K562 (cell line): ENCODE results near the gene PDE8B. TPM values are rescaled to one million over a fixed set of nuclear protein-coding genes. Genes with fewer than 3 reads are reported as not detected.

Experiments
- ATAC-seq: fragments of 200-7000 bp; cut with Tn5 transposase; 3 replicates; pipeline ENCODE4 v1.9.1; 2020; ENCODE audit warnings: moderate library complexity
- BruUV-seq: library from RNA; stranded (reverse); fragments of 400-500 nt; replicated peaks from 2 replicates; lab custom pipeline; 2021; lab: Mats Ljungman, UMichigan
- CTCF ChIA-PET: fragments of 300-600 bp; formaldehyde crosslinking; extraction: SDS; loops from one replicate; lab custom pipeline; 2021; ENCODE audit warnings: low intra/inter-chr PET ratio; lab: Yijun Ruan, JAX
- POLR2A ChIA-PET: fragments of 300-600, 350-650 bp; sonication (Branson Sonifier 250); formaldehyde crosslinking; extraction: SDS; loops from one replicate; lab custom pipeline; 2021; ENCODE audit warnings: antibody characterized with exemption, inconsistent platforms; lab: Yijun Ruan, JAX
- DNase-seq, 4 experiments: peaks; one replicate each; pipeline versions ENCODE4 v3.0.0 to v3.0.0-alpha.2; 2011 to 2018; ENCODE audit warnings: low spot score in 3 of 4, mixed read lengths in 3 of 4; ENCODE audit errors: extremely low read depth in 1 of 4
- FAIRE-seq: peaks from 2 replicates; lab custom pipeline; 2011; peaks lifted over from hg19 to GRCh38; lab: Jason Lieb, UNC
- H2AFZ ChIP-seq: 2 replicates; pipeline ENCODE4 v1.6.0; 2011; ENCODE audit warnings: low read depth, low read length, control low read depth, inconsistent platforms
- H3K27ac ChIP-seq: fragments of 200-600 bp; 3 replicates; pipeline ENCODE4 v1.8.0; 2011; ENCODE audit warnings: low read depth, mild to moderate bottlenecking, control low read depth, inconsistent platforms, low read length, moderate library complexity, mixed read lengths; ENCODE audit errors: extremely low read depth
- H3K27me3 ChIP-seq, 2 experiments: fragments of 300-600 bp in 1 of 2; 2 replicates in 1 of 2; 3 replicates in 1 of 2; pipeline versions ENCODE4 v1.6.0 to v1.8.0; 2011; ENCODE audit warnings: inconsistent platforms in 2 of 2, low read length in 2 of 2, mild to moderate bottlenecking in 1 of 2, mixed read lengths in 1 of 2, moderate library complexity in 1 of 2; ENCODE audit not compliant: control insufficient read depth in 2 of 2, insufficient read depth in 2 of 2
- H3K36me3 ChIP-seq: fragments of 300-600 bp; 3 replicates; pipeline ENCODE4 v1.8.0; 2011; ENCODE audit warnings: mild to moderate bottlenecking, low read length, inconsistent platforms; ENCODE audit not compliant: control insufficient read depth, insufficient read depth
- H3K4me1 ChIP-seq, 2 experiments: fragments of 200-600 bp in 1 of 2; replicated peaks in 1 of 2; 2 replicates in 1 of 2; 3 replicates in 1 of 2; pipeline versions ENCODE4 v1.5.1 to v1.8.0; 2011; ENCODE audit warnings: inconsistent platforms in 2 of 2, low read length in 2 of 2, mild to moderate bottlenecking in 1 of 2, mixed read lengths in 1 of 2, moderate library complexity in 1 of 2; ENCODE audit not compliant: control insufficient read depth in 2 of 2, insufficient read depth in 2 of 2
- H3K4me2 ChIP-seq: 2 replicates; pipeline ENCODE4 v1.6.1; 2011; ENCODE audit warnings: low read length, control low read depth, inconsistent platforms, mixed read lengths; ENCODE audit not compliant: insufficient read depth
- H3K4me3 ChIP-seq: fragments of 200-600 bp; sonication (generic), shearing (Covaris generic); 2 replicates; pipeline ENCODE4 v1.5.1; 2016; ENCODE audit warnings: control low read depth, inconsistent platforms
- H3K79me2 ChIP-seq: fragments of 200-600 bp; 3 replicates; pipeline ENCODE4 v1.8.0; 2011; ENCODE audit warnings: low read length, inconsistent platforms; ENCODE audit not compliant: control insufficient read depth, insufficient read depth
- H3K9ac ChIP-seq, 2 experiments: 2 replicates each; pipeline versions ENCODE4 v1.6.0 to v1.6.1; 2011; ENCODE audit warnings: low read depth in 2 of 2, low read length in 2 of 2, control low read depth in 1 of 2, inconsistent platforms in 1 of 2, mild to moderate bottlenecking in 1 of 2, mixed read lengths in 1 of 2; ENCODE audit not compliant: insufficient read depth in 1 of 2
- H3K9me1 ChIP-seq: one replicate; pipeline ENCODE4 v1.6.0; 2011; ENCODE audit warnings: inconsistent platforms, mild to moderate bottlenecking, low read length, moderate library complexity; ENCODE audit not compliant: control insufficient read depth, insufficient read depth
- H3K9me3 ChIP-seq: replicated peaks from 2 replicates; pipeline ENCODE4 v1.5.1; 2011; ENCODE audit warnings: low read depth, low read length, inconsistent platforms; ENCODE audit not compliant: control insufficient read depth, insufficient read depth
- H4K20me1 ChIP-seq: replicated peaks from 2 replicates; pipeline ENCODE4 v1.6.1; 2011; ENCODE audit warnings: low read length, inconsistent platforms, mixed read lengths; ENCODE audit not compliant: control insufficient read depth, insufficient read depth
- ETV1 ChIP-seq: fragments of 450-650 bp; conservative IDR thresholded peaks from 2 replicates; pipeline ENCODE4 v1.6.1; 2016; ENCODE audit warnings: missing genetic modification characterization, control low read depth, low read depth, missing compliant biosample characterization
- HDAC1 ChIP-seq, 2 experiments: fragments of 450-650 bp; IDR thresholded peaks; 2 replicates each; pipeline ENCODE4 v1.6.1; 2016 to 2017; ENCODE audit warnings: inconsistent platforms in 1 of 2, mild to moderate bottlenecking in 1 of 2, moderate library complexity in 1 of 2
- MYBL2 ChIP-seq, 2 experiments: fragments of 450-650 bp in 1 of 2; sonication (generic) in 1 of 2; formaldehyde crosslinking in 1 of 2; IDR thresholded peaks; 2 replicates each; pipeline versions ENCODE4 v1.6.1 to v1.8.1; 2017 to 2022; ENCODE audit warnings: borderline replicate concordance in 1 of 2, inconsistent platforms in 1 of 2, low read depth in 1 of 2, mild to moderate bottlenecking in 1 of 2, missing genetic modification reagents in 1 of 2, moderate library complexity in 1 of 2
- NFYB ChIP-seq: IDR thresholded peaks from 2 replicates; pipeline ENCODE4 v1.6.1; 2011; ENCODE audit warnings: mild to moderate bottlenecking, moderate library complexity; ENCODE audit not compliant: insufficient read length; ENCODE audit errors: extremely low read depth
- POLR3A ChIP-seq: IDR thresholded peaks from 2 replicates; pipeline ENCODE4 v1.6.1; 2011; ENCODE audit warnings: borderline replicate concordance, mild to moderate bottlenecking, moderate library complexity; ENCODE audit not compliant: insufficient read length, insufficient read depth; ENCODE audit errors: extremely low read depth
- SLC30A9 ChIP-seq: fragments of 250-450 bp; sonication (Bioruptor Pico); IDR thresholded peaks from 2 replicates; pipeline ENCODE4 v1.8.0; 2022; ENCODE audit warnings: mild to moderate bottlenecking, moderate library complexity
- SP2 ChIP-seq: IDR thresholded peaks from 2 replicates; pipeline ENCODE4 v1.6.1; 2011; ENCODE audit warnings: mild to moderate bottlenecking, low read depth, low read length, moderate library complexity; ENCODE audit not compliant: poor library complexity, severe bottlenecking; ENCODE audit errors: extremely low read depth
- TAL1 ChIP-seq: fragments of 450-650 bp; IDR thresholded peaks from 2 replicates; pipeline ENCODE4 v1.6.1; 2016; ENCODE audit warnings: mild to moderate bottlenecking
- THRAP3 ChIP-seq: fragments of 450-650 bp; IDR thresholded peaks from 2 replicates; pipeline ENCODE4 v1.6.1; 2016; ENCODE audit warnings: mild to moderate bottlenecking, inconsistent platforms, borderline replicate concordance
- ZNF165 ChIP-seq: fragments of 250-450 bp; sonication (Bioruptor Pico); IDR thresholded peaks from 2 replicates; pipeline ENCODE4 v1.4.0; 2020; ENCODE audit warnings: borderline replicate concordance
- ZNF57 ChIP-seq: fragments of 450-650 bp; formaldehyde crosslinking; IDR thresholded peaks from 2 replicates; pipeline ENCODE4 v1.4.0; 2020; ENCODE audit warnings: mild to moderate bottlenecking, moderate library complexity
- ZNF668 ChIP-seq: fragments of 250-450 bp; sonication (Bioruptor Pico); IDR thresholded peaks from 2 replicates; pipeline ENCODE4 v1.8.0; 2022; ENCODE audit warnings: mild to moderate bottlenecking, inconsistent platforms
- WGBS: fragments of 100-300 bp; shearing (Covaris generic); methylation state at CpG from one replicate; pipeline ENCODE4 v1.1.6; 2016; ENCODE audit warnings: low coverage, mixed read lengths; ENCODE audit not compliant: insufficient coverage; ENCODE audit errors: missing lambda C conversion rate; 5-methylcytosine and 5-hydroxymethylcytosine counted together
- in situ Hi-C: fragments of 300-500 bp; cut with MboI; formaldehyde crosslinking; loops from 4 replicates; pipeline ENCODE4 v1.15.0; 2018; ENCODE audit warnings: inconsistent platforms, mixed read lengths
- intact Hi-C: fragments of 100-400 bp; cut with micrococcal nuclease; formaldehyde crosslinking; loops from 2 replicates; pipeline ENCODE4 v1.14.2; 2022
- polyA plus RNA-seq, 8 experiments: library from polyadenylated mRNA; depleted of rRNA in 4 of 8; stranded (reverse) in 5 of 8; unstranded in 3 of 8; fragments of >200 nt; fragmentation: Nextera tagmentation in 2 of 8; fragmentation: Illumina TruSeq in 1 of 8; extraction: Ambion mirVana in 2 of 8; extraction: Trizol in 1 of 8; gene quantifications; 2 replicates each; pipeline versions ENCODE4 v1.2.1 to v1.2.3, GENCODE V29; 2011 to 2014; ENCODE audit warnings: inconsistent platforms in 1 of 8, missing spikeins in 1 of 8
- total RNA-seq, 7 experiments: library from RNA; depleted of rRNA in 6 of 7; stranded (reverse); fragments of >200 nt in 6 of 7; fragmentation: Illumina TruSeq in 2 of 7; extraction: Trizol in 2 of 7; gene quantifications; 2 replicates each; pipeline versions ENCODE4 v1.2.1 to v1.2.3, GENCODE V29; 2011 to 2021; ENCODE audit warnings: low replicate concordance in 1 of 7

Gene PDE8B
- total and polyA plus RNA-seq, 9 of the 15 experiments (the other 6 are each of a cell fraction or from before 2014, with no cell fraction given) = 0.15 to 0.28 TPM; not detected in 7

DNA sequence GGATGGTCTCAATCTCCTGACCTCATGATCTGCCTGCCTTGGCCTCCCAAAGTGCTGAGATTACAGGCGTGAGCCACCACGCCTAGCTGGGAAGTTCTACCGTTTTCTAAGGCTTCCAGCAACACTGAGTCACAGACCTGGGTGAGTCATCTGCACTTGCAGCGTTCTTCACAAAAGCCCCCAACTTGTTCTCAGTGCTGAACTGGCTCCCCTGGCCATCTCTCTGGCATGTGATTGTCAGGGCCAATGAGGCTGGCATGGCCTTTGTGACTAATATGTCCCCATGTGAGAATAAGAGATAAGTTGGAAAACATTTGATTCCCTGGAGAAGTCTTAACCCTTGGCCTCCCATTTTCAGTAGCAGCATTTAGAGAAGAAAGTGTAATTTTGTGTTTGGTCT lies 157.3 kb downstream of the PDE8B start:
- Histone ChIP-seq H4K20me1 (no peaks in the 10 kb centered on the region), H3K4me3 (no peak overlapping the region), H3K27me3 (peaks cover 10 to 23% of the 10 kb centered on the region in 2 experiments; a peak in 4 of 5 replicates), H3K9ac (no peak overlapping the region), H3K27ac (no peak overlapping the region), H3K4me2 (no peak overlapping the region), H3K79me2 (no peaks in the 10 kb centered on the region), H2AFZ (no peak overlapping the region), H3K9me1 (no peaks in the 10 kb centered on the region), H3K9me3 (no peaks in the 10 kb centered on the region), H3K36me3 (no peaks in the 10 kb centered on the region), H3K4me1 (no peaks in the 10 kb centered on the region)
- BruUV-seq = no TSS peak
- TF ChIP-seq ZNF165 (CRISPR knock-in tag) (no peak), ETV1 (tag) (no peak), ZNF57 (CRISPR knock-in tag) (no peak), THRAP3 (no peak), TAL1 (no peak), MYBL2 (IDR thresholded peaks at IDR 0.05; ENCODE audit: low read depth) (no peak), MYBL2 (CRISPR knock-in tag; IDR thresholded peaks at IDR 0.05; ENCODE audit: borderline replicate concordance) (no peak), ZNF668 (CRISPR knock-in tag) (no peak), POLR3A (no peak), HDAC1 (IDR thresholded peaks at IDR 0.05) (no peak), NFYB (no peak), SLC30A9 (CRISPR knock-in tag) (no peak), SP2 (no peak)
- CTCF ChIA-PET = no interaction called here
- in situ Hi-C loops = no loop called here
- ATAC-seq (no peak), FAIRE-seq (no peak), DNase-seq (no peak)
- 0% methylated on average over 4 of the region's 4 CpGs for WGBS
- POLR2A ChIA-PET = no interaction called here
- intact Hi-C loops = no loop called here
